Ishikawa (cell line): Measurements from ENCODE around the gene ERF.

Source experiments
- CEBPB ChIP-seq: IDR thresholded peaks from 2 replicates; pipeline ENCODE4 v1.6.1; 2012
- CREB1 ChIP-seq: IDR thresholded peaks from 2 replicates; pipeline ENCODE4 v1.6.1; 2012; ENCODE audit warnings: low read depth
- EGR1 ChIP-seq: IDR thresholded peaks from 2 replicates; pipeline ENCODE4 v1.6.1; 2012
- EP300 ChIP-seq: IDR thresholded peaks from 2 replicates; pipeline ENCODE4 v1.6.1; 2012; ENCODE audit warnings: borderline replicate concordance
- FOXM1 ChIP-seq: IDR thresholded peaks from 2 replicates; pipeline ENCODE4 v1.6.1; 2012; ENCODE audit warnings: low read depth, borderline replicate concordance
- MAX ChIP-seq: IDR thresholded peaks from 2 replicates; pipeline ENCODE4 v1.6.1; 2012
- NFIC ChIP-seq: IDR thresholded peaks from 2 replicates; pipeline ENCODE4 v1.6.1; 2012
- RAD21 ChIP-seq: IDR thresholded peaks from 2 replicates; pipeline ENCODE4 v1.6.1; 2012; ENCODE audit warnings: low read depth
- REST ChIP-seq: IDR thresholded peaks from 2 replicates; pipeline ENCODE4 v1.6.1; 2012; ENCODE audit warnings: low read depth, mild to moderate bottlenecking
- TAF1 ChIP-seq: IDR thresholded peaks from 2 replicates; pipeline ENCODE4 v1.6.1; 2012; ENCODE audit warnings: low read depth, mild to moderate bottlenecking
- TCF12 ChIP-seq: IDR thresholded peaks from 2 replicates; pipeline ENCODE4 v1.6.1; 2012; ENCODE audit warnings: low read depth
- TEAD4 ChIP-seq: IDR thresholded peaks from 2 replicates; pipeline ENCODE4 v1.6.1; 2012
- YY1 ChIP-seq: IDR thresholded peaks from 2 replicates; pipeline ENCODE4 v1.6.1; 2012; ENCODE audit warnings: low read depth
- ZBTB7A ChIP-seq: IDR thresholded peaks from 2 replicates; pipeline ENCODE4 v1.6.1; 2012; ENCODE audit warnings: low read depth
- TF ChIP-seq, protein P1 (sequence below): IDR thresholded peaks from 2 replicates; pipeline ENCODE4 v1.6.1; 2012

Gene ERF

GRCh38 chr19:42293540-42293939, 38.6 kb upstream of the ERF start:
- TF ChIP-seq TCF12 (no peak), FOXM1 (no peak), NFIC (no peak), ZBTB7A (no peak), YY1 (no peak), MAX (no peak), EP300 (no peak), CEBPB (no peak), EGR1 (no peak), TEAD4 (no peak), TAF1 (no peak), REST (no peak), RAD21 (no peak), CREB1 (no peak)
- TF ChIP-seq, protein P1, sequence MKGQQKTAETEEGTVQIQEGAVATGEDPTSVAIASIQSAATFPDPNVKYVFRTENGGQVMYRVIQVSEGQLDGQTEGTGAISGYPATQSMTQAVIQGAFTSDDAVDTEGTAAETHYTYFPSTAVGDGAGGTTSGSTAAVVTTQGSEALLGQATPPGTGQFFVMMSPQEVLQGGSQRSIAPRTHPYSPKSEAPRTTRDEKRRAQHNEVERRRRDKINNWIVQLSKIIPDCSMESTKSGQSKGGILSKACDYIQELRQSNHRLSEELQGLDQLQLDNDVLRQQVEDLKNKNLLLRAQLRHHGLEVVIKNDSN, result no peak

DNA sequence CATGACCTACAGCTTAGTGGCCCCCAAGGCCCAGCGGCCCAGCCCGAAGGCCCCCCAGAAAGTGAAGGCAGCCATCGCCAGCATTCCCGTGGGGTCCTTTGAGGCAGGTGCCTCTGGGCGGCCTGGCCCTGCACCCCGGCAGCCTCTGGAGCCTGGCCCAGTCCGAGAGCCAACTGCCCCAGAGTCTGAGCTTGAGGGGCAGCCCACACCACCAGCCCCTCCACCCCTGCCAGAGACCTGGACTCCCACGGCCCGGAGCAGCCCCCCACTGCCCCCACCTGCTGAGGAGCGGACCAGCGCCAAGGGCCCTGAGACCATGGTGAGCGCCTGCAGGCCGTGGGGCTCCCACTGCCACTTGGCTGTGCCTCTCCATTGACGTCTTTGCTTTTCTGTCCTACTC, 38.0 kb upstream of the ERF start:
- TF ChIP-seq REST (no peak), TEAD4 (no peak), YY1 (no peak), FOXM1 (no peak), EGR1 (no peak), CEBPB (no peak), NFIC (no peak), RAD21 (no peak), CREB1 (no peak)

GRCh38 chr19:42292042-42292960, 37.4 kb upstream of the ERF start:
- TF ChIP-seq RAD21, result no peak
- TF ChIP-seq TAF1, result no peak
- no peak for TF ChIP-seq NFIC
- no peak for TF ChIP-seq CREB1
- TF ChIP-seq EP300, result no peak
- no peak for TF ChIP-seq TCF12
- TF ChIP-seq MAX, result no peak
- TF ChIP-seq CEBPB, result no peak
- TF ChIP-seq EGR1, result no peak
- no peak for TF ChIP-seq YY1
- TF ChIP-seq REST, result no peak
- no peak for TF ChIP-seq FOXM1
- TF ChIP-seq, protein P1, result no peak
- no peak for TF ChIP-seq TEAD4

DNA sequence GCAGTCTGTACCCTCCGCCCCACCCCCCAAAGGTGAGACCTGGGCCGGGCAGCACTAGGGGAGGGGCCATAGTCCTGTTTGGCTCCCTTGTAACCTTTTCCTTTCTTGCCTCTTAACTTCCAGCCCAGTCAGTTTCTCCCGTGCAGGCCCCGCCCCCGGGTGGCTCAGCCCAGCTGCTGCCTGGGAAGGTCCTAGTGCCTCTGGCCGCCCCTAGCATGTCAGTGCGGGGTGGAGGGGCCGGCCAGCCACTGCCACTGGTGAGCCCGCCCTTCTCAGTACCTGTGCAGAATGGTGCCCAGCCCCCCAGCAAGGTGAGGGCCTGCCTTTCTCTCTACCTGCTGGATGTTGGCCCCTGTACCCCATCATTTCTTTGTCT, 36.5 kb upstream of the ERF start:
- no peak for TF ChIP-seq MAX
